AG04450 (cell line): ENCODE results near the gene COTL1. TPM values are rescaled to one million over a fixed set of nuclear protein-coding genes. Genes with fewer than 3 reads are reported as not detected.

Experiments used
- CTCF ChIA-PET: fragments of 300-600, 350-600 bp; formaldehyde crosslinking; extraction: SDS; loops from one replicate; lab custom pipeline; 2022; ENCODE audit warnings: antibody characterized with exemption, inconsistent platforms; lab: Charles Lee
- POLR2A ChIA-PET: fragments of 350-600 bp; formaldehyde crosslinking; extraction: SDS; loops from one replicate; lab custom pipeline; 2021; ENCODE audit warnings: antibody characterized with exemption, inconsistent platforms; lab: Yijun Ruan, JAX
- DNase-seq: peaks from one replicate; pipeline ENCODE4 v3.0.0-alpha.2; 2011; ENCODE audit warnings: low read depth, low spot score
- H3K27ac ChIP-seq: one replicate; pipeline ENCODE4 v1.5.1; 2012; ENCODE audit warnings: low read depth, low read length, control low read depth
- H3K27me3 ChIP-seq: one replicate; pipeline ENCODE4 v1.6.0; 2012; ENCODE audit warnings: low read length; ENCODE audit not compliant: control insufficient read depth, insufficient read depth
- H3K4me3 ChIP-seq: 2 replicates; pipeline ENCODE4 v1.5.1; 2011; ENCODE audit warnings: mild to moderate bottlenecking, low read depth, low read length, control low read depth
- H3K9me3 ChIP-seq: 2 replicates; pipeline ENCODE4 v1.5.1; 2012; ENCODE audit warnings: low read length; ENCODE audit not compliant: control insufficient read depth, insufficient read depth
- polyA plus RNA-seq: library from polyadenylated mRNA; depleted of rRNA; stranded (reverse); fragments of >200 nt; gene quantifications from 2 replicates; pipeline ENCODE4 v1.2.3, GENCODE V29; 2011
- TF ChIP-seq, protein P1 (sequence below): IDR thresholded peaks from 2 replicates; pipeline ENCODE4 v1.5.1; 2011; ENCODE audit warnings: low read depth, low read length, control low read depth, inconsistent platforms

COTL1 gene
- polyA plus RNA-seq, 1 experiment, result 153 TPM

DNA sequence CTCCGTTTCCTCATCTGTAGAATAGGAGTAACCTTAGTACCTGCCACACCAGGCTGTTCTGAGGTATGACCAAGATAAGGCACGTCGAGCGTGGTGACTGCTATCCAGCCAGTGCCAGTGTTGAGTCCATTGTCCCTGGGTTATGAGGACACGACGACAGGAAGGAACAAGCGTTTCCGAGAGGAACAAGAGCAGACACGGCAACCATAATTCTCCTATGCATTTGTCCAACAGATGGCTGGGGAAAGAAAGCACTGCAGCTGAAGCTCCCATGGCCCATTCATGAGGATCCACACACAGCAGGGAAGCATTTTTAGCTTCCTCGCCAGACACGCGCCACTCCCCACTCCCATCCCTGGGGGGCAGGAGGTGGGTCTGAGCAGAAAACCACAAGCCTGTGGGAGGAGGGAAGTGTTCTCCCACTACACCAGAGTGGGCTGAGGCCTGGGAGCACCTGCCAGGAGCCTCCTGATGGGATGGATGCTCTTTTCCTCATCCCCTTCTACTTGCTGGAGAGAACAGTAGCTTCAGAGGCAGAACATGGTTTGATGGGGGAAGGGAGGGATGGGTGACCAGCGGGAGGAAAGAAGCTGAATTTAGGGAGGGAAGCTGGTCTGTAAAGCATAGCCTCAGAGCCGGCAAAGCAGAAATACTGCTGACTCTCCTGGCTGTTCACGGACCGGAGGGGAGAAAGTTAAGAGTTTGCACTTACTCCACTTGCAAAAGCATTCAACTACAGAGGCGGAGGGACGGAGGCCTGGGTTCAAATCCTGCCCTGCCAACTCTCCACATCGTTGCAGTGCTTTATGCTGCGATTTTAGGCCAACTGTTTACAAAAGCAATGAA is 2.7 kb downstream of the COTL1 start:
- POLR2A ChIA-PET, result interaction anchor here (0.6 to 1.3 kb wide), 5 partner anchors 15 to 379 kb away, joined by 3 to 7 read pairs (median 4); no protein-coding TSS in a partner anchor

DNA sequence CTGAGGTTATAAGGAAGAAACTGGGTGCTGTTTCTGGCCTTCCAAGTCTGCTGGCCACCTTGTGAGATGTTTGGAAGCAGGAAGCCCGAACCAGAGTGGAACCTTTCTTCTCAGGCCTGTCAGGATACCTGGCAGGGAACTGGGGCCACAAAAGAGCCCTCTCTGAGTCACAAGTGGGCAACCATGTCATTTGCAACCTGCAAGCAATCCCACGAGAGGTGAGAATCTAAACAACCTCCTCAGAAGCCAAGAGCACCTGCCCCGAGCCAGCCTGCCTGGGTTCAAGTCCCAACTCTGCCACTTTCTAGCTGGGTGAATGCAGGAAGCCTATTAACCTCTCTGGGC is 3.3 kb downstream of the COTL1 start:
- Histone ChIP-seq H3K27me3 (no peaks in the 10 kb centered on the region), H3K27ac (peak overlapping the region; percentile 31), H3K9me3 (no peaks in the 10 kb centered on the region; the same call in 1 of the 2 replicates), H3K4me3 (peak overlapping the region; percentile 87)
- TF ChIP-seq, protein P1, sequence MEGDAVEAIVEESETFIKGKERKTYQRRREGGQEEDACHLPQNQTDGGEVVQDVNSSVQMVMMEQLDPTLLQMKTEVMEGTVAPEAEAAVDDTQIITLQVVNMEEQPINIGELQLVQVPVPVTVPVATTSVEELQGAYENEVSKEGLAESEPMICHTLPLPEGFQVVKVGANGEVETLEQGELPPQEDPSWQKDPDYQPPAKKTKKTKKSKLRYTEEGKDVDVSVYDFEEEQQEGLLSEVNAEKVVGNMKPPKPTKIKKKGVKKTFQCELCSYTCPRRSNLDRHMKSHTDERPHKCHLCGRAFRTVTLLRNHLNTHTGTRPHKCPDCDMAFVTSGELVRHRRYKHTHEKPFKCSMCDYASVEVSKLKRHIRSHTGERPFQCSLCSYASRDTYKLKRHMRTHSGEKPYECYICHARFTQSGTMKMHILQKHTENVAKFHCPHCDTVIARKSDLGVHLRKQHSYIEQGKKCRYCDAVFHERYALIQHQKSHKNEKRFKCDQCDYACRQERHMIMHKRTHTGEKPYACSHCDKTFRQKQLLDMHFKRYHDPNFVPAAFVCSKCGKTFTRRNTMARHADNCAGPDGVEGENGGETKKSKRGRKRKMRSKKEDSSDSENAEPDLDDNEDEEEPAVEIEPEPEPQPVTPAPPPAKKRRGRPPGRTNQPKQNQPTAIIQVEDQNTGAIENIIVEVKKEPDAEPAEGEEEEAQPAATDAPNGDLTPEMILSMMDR, result no peak
- ChIA-PET CTCF (interaction anchor here (0.5 kb wide), 1 partner anchor 52 kb away, joined by 4 read pairs; no protein-coding TSS in a partner anchor), POLR2A (interaction anchor here (0.9 to 1.3 kb wide), 2 partner anchors 14 to 15 kb away, joined by 3 to 4 read pairs; no protein-coding TSS in a partner anchor)
- no peak for DNase-seq

More for the DNA sequence above, 2.7 kb downstream of the COTL1 start:
- no peaks in the 10 kb centered on the region; the same call in 1 of the 2 replicates for H3K9me3 ChIP-seq
- TF ChIP-seq, protein P1, result no peak
- CTCF ChIA-PET, result interaction anchor here (0.5 to 0.6 kb wide), 2 partner anchors 104 to 508 kb away, joined by 3 read pairs; no protein-coding TSS in a partner anchor
- H3K27me3 ChIP-seq, result no peaks in the 10 kb centered on the region
- H3K4me3 ChIP-seq, result peak overlapping the region; percentile 87
- no peak for DNase-seq
- H3K27ac ChIP-seq, result no peak overlapping the region

DNA sequence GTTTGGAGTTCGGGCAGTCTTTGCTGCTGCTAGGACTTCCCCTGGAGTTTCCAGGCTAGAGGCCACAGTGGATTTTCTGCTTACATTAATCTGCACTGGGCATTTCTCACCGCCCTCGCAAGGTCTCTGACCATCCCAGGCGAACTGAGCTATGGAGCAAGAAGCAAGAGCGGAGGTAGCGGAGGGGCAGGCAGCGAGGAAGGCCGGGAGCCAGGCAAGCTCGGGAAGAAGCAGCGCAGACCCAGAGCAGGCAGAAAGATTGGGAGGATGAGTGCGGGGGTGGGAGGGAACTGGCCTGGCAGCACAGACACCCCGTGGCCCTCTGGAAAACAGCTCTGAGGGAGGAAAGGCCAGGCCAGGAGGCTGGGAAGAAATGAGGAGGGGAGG is 3.8 kb downstream of the COTL1 start:
- TF ChIP-seq, protein P1, result no peak
- Histone ChIP-seq H3K27me3 (no peaks in the 10 kb centered on the region), H3K27ac (peak overlapping the region; percentile 21), H3K9me3 (no peaks in the 10 kb centered on the region; the same call in 1 of the 2 replicates), H3K4me3 (peak overlapping the region; percentile 87)
- POLR2A ChIA-PET, result interaction anchor here (1.3 kb wide), 1 partner anchor 15 kb away, joined by 3 read pairs; no protein-coding TSS in a partner anchor
- CTCF ChIA-PET, result interaction anchor here (0.5 to 0.7 kb wide), 2 partner anchors 17 to 51 kb away, joined by 4 to 10 read pairs; no protein-coding TSS in a partner anchor
- DNase-seq, result no peak

DNA sequence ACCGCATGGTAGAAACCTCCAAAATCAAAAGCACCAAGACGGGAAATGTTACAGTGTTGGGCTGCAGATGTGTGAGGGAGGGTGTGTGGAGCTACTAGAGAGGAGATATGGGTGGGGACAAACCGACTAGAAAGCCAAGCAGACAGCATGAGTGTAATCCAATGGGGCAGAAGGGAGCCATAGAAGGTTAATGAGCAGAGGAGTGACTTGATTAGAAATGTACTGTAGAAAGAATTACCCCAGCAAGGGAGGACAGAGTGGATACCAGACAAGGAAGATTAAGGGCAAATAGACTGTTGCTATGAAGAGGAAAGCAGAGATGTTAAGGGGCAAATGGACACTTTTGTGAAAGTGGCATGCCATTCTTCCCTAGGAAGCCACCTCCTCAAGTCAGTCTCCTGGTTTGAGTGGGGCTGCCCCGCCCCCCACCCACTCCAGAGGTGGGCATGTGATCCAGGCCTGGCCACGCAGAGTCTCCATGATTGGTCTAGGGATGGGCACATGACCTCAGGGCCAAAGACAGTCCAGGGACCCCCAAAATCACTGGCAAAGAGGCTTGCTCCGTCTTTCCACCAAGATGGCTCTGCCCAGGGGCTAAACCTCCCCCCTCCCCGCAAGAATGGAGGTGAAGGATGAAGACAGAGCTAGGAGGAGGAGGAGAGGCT is 4.3 kb downstream of the COTL1 start:
- Histone ChIP-seq H3K4me3 (no peak overlapping the region), H3K27me3 (no peaks in the 10 kb centered on the region), H3K27ac (peak overlapping the region; percentile 21), H3K9me3 (no peaks in the 10 kb centered on the region; the same call in 1 of the 2 replicates)
- ChIA-PET CTCF (interaction anchor here (0.7 kb wide), 1 partner anchor 16 kb away, joined by 10 read pairs; no protein-coding TSS in a partner anchor), POLR2A (interaction anchor here (0.6 kb wide), 1 partner anchor 29 kb away, joined by 8 read pairs; no protein-coding TSS in a partner anchor)
- no peak for DNase-seq
- TF ChIP-seq, protein P1, result no peak
